ENCODE data around the gene CNTD1.

CNTD1 gene

DNA sequence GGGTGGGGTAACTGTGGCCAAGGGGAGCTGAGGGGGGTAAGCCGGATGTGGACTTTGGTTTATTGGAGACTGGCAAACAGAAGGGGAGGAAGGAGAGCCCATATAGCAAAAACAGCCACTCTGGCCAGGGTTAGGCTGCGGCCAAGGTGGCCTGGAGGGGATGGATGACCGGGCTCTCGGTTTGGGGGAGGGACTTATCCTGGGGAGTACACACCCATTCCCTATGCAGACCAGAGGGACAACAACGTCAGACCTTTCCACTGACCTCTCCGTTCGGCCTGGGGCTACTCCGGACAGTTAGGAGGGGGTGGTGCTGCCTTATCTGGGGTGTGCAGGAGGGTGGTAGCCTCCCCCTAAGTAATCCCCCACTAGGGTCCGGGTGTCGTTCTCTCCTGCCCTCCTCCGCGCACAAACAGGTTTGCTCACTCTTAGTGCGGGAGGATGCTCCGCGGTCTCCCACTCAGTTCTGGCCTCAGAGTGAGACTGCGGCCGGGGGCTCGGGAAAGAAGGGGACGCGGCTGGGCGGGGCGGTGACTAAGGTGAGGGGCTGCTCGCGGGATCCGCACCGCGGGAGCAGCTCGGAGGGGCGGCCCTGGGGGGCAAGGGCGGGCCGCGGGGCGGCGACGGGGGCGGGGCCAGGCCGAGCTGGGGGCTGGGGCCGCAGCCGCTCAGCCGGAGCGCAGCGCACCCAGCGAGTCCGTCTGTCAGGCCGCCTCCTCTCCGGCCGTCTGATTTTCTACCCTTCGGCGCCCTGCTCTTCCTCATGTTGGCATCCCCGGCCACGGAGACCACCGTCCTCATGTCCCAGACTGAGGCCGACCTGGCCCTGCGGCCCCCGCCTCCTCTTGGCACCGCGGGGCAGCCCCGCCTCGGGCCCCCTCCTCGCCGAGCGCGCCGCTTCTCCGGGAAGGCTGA lies 18.5 kb upstream of the CNTD1 start, which contains the start of gene WNK4:
Gene WNK4 (plus strand): TSS at position 675 of the 915 bp plus-strand sequence. CDS start 89 bp downstream, at position 764.
- no peak for DNase-seq

DNA sequence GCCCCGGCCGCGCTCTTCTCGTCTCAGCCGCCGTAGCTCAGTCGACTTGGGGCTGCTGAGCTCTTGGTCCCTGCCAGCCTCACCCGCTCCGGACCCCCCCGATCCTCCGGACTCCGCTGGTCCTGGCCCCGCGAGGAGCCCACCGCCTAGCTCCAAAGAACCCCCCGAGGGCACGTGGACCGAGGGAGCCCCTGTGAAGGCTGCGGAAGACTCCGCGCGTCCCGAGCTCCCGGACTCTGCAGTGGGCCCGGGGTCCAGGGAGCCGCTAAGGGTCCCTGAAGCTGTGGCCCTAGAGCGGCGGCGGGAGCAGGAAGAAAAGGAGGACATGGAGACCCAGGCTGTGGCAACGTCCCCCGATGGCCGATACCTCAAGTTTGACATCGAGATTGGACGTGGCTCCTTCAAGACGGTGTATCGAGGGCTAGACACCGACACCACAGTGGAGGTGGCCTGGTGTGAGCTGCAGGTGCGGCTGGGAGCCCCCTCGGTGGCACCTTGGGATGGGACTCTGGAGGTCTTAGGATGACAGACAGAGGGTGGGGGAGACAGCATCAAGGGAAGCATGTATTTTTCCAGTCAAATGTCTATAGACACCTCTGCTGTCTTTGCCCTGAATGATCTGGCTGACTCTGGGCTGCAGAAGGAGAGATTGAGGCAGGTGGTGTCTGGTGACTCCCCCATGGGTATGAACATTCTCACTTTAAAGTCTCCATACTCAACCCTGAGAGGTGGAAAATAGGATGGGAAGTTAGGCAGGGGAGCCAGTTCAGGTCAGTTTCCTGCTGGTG lies 17.6 kb upstream of the CNTD1 start:
- DNase-seq: no peak

DNA sequence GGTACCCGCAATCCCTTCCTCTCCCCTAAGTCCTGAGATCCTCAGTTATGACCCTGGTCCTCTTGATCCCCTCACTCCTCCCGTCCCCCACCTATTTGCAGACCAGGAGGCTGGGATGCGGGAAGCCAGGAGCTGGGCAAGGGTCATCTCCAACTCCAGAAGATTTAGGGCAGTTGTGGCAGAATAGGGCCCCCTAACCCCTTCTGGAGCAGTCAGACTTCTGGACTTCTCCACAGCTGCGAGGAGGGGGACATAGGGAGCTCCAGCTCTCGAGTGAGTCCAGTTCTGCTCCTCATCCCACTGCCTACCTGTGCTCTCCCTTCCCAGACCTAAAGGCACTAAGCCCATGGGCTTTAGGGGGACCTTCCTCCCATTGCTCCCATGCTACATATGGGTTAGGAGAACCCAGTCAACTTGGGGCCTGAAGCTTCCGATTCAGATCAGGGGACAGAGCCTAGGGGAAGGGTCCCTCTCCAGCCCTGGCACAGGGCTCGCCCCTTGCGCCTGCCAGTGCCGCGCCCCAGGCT lies 17.0 kb upstream of the CNTD1 start:
- DNase-seq: no peak

DNA sequence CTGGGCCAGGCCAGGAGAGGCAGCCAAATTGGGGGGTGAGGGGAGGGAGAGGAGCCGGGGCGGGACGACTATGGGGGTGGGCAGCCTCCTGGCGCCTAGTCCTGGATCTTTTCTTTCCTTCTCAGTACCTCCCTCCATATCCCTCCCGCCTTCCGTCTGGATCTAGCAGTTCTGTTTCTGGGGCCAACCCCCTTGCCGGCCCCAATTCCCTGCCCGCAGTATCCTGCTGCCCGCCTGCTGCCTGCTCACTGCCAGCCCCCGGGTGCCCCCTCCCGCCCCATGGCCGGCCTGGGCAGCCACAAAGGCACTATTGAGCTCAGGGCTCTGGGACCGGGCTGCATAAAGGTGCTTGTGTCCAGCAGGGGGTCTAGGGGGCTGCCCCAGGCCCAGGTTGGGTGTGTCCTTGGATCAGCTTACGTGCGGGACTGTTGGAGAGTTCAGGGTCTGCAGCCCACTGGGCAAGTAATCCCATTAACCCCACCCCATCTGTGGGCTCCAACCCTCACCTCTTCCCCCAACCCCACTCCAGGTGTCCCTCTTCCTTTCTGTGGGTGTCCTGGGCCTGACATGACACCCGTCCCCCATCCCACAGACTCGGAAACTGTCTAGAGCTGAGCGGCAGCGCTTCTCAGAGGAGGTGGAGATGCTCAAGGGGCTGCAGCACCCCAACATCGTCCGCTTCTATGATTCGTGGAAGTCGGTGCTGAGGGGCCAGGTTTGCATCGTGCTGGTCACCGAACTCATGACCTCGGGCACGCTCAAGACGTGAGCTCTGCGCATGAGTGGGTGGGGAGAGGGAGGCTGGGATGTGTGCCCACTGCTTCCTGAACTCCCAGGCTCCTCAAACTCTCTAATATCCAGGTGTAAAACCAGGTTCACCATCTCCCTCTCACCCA lies 16.2 kb upstream of the CNTD1 start:
- DNase-seq: no peak

DNA sequence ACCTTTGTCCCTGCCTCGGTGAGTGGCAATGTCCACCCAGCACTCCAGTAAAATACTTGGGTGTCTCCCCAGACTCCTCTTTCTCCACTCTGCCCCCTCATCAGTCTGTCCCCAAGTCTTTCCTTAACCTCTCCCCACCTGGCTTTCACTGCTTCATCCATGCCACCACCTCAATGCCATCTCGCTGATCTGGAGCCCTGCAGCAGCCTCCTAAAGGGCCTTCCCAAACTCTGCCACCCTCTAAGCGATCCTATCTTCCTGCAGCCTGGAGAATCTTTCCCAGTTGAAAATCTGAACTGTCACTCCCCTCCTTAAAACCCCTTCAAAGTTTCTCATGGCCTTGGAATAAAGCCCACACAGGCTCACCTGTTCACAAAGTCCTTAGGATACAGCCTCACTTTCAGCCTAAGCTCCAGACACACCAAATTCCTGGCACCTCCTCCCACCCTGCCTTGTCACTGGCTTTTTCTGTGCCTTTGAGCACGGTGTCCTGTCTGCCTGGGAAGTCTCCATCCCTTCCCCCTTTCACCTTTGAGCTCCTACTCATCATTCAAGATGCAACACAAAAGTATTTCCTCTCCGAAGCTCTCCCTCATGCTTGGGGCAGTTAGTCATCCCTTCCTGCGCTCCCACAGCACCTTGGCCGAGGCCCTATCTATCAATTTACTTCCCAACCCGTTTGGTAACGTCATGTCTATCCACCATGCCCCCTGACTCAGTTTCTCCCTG lies 15.4 kb upstream of the CNTD1 start:
- DNase-seq: no peak

DNA sequence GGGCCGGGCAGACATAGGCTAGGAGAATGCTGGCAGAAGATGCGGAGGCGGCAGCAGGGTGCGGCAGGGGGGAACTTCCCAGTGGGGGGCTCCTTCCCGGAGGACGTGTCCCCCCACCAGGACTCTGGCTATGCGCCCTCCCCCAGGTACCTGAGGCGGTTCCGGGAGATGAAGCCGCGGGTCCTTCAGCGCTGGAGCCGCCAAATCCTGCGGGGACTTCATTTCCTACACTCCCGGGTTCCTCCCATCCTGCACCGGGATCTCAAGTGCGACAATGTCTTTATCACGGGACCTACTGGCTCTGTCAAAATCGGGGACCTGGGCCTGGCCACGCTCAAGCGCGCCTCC lies 14.9 kb upstream of the CNTD1 start:
- no peak for DNase-seq

DNA sequence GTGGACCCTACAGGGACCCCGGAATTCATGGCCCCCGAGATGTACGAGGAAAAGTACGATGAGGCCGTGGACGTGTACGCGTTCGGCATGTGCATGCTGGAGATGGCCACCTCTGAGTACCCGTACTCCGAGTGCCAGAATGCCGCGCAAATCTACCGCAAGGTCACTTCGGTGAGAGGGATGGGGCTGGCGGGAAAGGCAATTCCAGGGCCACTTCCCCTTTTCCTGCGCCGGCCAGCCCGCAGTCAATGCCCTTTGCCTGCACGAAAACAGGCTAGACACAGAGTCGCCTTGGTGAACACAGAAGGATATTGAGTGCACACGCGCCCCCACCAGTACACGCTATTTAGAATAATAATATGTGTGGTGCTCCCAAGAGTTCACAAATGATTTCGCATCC lies 14.3 kb upstream of the CNTD1 start:
- no peak for DNase-seq

DNA sequence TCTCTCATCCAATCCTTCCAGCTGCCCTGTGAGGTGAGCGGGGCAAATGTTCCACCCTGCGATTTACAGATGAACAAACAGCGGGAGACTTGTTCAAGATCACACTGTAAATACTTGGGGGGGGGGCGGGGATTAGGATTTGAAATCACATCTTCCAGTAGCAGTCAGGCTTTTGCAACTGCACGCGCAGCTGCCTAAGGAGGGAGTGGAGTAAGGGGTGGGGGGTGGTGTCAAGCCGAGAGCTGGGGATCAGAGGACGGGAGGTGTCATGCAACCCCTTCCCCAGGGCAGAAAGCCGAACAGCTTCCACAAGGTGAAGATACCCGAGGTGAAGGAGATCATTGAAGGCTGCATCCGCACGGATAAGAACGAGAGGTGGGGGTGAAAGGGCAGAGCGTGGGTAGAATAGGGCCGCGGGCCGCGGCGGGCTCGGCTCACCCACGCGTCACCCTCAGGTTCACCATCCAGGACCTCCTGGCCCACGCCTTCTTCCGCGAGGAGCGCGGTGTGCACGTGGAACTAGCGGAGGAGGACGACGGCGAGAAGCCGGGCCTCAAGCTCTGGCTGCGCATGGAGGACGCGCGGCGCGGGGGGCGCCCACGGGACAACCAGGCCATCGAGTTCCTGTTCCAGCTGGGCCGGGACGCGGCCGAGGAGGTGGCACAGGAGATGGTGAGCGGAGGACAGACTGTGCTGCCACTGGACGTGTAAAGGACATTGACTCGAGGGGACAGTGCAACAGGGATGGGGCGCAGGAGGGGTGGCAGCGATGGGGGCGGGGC lies 13.7 kb upstream of the CNTD1 start:
- no peak for DNase-seq

DNA sequence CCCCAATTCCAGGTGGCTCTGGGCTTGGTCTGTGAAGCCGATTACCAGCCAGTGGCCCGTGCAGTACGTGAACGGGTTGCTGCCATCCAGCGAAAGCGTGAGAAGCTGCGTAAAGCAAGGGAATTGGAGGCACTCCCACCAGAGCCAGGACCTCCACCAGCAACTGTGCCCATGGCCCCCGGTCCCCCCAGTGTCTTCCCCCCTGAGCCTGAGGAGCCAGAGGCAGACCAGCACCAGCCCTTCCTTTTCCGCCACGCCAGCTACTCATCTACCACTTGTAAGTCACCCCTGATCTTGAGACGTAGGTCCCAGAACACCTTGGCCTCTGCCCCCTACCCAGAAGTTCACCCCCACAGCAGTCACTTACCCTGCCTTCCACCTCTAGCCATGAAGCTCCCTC lies 11.4 kb upstream of the CNTD1 start:
- DNase-seq: no peak

DNA sequence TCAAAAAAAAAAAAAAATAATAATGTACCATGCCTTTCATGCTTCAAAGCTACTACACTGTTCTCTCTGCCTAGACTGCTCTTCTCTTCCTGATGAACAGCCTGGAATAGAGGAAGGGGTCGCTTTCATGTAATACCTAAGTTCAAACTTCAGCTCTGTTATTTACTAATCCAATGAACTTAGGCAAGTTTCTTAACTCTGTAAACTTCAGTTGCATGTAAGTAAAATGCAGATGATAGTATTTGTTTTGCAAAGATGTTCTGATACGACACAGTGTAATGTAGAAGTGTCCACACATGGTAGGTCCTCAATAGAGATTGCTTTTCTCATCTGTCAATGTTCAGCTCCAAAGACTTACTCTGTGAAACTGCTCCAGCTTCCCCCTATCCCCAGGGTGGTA lies 6.7 kb upstream of the CNTD1 start:
- no peak for DNase-seq

DNA sequence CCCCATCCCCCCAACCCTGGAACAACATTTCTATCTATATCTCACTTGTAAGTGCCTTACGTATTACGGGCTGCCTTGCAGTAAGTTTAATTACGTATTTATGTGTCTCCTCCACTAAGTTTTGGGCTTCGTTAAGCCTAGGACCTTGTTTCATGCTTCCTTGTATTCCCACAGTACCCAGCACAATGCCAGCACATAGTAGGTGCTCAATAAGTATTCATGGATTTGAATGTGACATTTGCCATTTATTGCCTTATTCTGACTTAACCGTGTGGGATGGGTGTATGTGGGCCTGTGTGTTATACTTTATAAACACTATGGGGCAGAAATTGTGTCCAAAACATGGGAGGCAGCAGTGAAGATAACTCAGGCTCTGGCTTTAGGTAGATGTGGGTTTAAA lies 6.1 kb upstream of the CNTD1 start:
- no peak for DNase-seq

DNA sequence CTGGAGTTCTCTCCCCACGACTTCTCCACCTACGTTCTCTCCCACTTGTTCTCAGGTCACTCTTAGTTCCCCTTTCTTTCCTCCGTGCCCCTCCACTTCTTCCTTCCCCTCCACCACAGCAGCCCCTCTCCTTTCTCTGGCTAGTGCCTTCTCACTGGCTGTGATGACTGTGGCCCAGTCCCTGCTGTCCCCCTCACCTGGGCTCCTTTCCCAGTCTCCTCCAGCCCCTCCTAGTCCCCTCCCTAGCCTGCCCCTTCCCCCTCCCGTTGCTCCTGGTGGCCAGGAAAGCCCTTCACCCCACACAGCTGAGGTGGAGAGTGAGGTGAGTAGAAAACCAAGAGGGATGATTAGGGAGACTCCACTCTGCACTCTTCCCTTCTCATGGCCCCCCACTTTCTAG lies 3.6 kb upstream of the CNTD1 start:
- DNase-seq: no peak

DNA sequence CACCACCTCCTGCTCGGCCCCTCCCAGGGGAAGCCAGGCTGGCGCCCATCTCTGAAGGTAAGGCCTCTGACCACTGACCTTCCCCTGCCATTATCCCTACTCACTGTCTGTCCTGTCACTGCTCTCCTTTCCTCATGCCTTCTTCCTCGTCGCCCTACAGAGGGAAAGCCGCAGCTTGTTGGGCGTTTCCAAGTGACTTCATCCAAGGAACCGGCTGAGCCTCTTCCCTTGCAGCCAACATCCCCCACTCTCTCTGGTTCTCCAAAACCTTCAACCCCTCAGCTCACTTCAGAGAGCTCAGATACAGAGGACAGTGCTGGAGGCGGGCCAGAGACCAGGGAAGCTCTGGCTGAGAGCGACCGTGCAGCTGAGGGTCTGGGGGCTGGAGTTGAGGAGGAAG lies 3.2 kb upstream of the CNTD1 start:
- no peak for DNase-seq

DNA sequence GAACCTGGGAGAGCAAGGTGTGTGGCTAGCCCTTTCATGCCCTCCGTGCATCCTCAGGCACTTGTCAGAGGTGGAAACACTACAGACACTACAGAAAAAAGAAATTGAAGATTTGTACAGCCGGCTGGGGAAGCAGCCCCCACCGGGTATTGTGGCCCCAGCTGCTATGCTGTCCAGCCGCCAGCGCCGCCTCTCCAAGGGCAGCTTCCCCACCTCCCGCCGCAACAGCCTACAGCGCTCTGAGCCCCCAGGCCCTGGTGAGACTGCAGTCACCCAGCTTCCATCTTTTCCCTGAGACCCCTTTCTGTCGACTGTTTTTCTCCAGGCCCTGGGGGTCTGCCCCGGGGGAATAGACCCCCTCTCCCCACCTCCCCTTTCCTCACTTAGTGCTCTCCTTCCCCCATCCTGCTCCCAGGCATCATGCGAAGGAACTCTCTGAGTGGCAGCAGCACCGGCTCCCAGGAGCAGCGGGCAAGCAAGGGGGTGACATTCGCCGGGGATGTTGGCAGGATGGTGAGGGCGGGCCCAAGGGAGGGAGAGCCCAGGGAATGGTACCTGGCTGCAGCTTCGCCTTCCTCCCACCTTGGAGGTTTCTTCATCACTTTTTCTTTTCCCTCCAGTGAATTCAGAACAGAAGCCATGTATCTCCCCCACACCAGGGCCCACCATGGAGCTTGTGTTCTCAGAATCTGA lies 2.4 kb upstream of the CNTD1 start:
- no peak for DNase-seq

DNA sequence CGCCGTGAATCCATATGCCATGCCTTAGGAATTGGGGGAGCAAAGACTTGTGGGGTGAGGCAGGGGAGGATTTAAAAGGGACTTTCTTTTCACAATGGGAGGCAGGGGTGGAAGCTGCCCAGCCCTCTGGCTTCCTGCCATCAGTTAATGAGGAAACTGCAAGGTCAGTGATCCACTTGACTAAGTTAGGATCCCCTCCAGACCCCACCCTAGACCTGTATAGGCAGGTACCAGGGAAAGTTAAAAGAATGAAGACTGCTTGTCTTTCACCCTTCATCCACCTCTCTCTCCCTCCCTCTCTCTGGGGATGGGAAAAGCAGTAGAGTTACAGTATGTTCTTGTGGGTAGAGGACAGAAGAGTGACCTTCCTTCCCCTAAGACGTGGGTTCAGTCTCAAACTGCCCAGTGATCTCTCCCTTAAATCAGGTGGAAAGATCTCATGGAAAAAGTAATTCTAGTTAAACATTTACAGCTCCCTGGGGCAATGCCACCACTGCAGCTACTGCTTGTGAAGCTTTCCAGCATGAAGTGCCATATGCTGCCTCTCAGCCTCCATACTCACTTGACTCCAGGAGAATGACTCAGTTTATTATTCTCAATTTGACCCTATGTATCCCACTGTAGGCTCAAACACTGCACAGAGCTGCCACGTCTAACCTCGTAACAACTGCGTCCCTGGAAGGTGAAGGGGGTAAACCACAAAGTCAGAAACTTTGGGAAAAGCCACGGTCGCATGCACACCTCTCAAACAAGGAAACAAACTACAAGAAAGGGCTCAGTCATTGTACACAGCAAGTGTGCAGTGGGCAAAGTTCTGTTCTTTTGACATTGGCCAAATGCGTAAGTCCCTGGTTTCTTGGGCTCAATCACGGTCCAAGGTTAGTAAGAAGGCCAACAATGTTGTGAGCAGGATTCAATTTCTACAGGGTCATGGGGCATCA lies 1.3 kb upstream of the CNTD1 start:
- no peak for DNase-seq

DNA sequence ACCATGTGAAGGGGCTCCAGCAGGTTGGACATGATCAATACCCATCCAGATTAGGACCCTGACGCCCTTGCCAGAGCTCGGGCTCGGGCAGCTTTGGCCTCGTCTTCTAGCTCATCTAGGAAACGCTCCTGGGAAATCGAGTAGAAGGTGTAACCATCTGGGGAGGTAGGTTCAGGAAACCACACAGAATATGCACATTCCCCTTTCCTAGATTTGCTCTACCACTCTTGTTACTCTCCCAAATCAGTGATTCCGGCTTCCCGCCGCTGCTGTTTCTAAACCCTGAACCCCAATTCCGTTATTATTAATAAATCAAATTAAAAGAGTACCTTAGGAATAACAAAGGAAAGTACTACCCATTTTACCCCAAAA lies 664 bp upstream of the CNTD1 start:
- DNase-seq: no peak

DNA sequence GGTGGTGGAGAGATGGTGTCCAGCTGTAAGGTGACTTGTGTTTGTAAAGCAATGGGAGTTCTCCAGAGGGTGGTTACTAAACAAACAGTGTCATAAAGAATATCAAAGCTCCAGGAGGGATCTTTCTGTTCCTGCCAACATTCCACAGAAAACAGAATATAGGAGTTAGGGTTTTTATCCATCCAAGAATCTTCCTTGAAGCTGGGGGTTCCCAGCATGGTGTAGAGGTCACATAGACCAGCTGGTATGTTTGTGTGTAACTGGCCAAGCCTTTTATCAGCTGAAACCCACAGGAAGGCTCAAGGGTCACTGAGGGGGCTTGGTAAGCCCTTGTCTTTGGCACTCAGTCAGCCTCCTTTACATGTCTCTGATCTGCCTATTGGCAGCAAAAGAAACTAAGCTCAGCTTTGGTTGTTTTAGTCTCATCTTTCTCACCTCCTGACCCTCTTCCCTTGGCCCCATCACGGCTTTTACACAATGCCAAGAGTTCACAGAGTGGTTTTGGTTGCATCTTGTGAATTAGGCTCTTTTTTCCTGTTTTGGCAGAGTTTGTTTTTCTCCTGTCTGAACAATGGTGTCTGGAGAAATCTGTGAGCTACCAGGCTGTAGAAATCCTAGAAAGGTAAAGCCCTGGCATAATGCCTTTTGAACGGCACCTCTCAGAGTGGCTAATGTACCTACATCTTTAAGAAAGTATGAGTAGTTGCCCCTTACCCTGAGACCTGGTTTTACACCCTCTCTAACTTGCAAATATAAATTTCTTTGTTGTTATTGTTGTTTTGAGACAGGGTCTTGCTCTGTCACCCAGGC lies 4.6 kb downstream of the CNTD1 start:
- DNase-seq: no peak

DNA sequence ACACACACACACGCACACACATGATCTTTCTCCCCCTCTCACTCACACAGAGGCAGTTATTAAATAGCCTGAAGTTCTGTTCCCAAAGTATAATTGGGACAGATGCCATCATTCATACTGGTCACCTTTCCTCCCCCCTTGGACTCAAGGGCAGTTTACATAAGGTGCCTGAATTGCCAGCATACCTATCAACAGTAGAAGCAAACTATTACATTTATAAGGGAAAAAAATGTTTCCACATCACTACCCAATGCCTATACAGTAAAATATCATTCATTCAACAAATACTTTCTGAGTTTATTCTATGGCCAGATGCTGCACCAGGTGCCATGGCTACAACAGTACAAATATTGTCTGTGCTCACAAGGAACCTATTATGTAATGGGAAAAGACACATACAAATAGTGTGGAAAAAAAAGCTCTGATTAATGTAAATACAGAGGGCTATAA lies 6.3 kb downstream of the CNTD1 start:
- no peak for DNase-seq

DNA sequence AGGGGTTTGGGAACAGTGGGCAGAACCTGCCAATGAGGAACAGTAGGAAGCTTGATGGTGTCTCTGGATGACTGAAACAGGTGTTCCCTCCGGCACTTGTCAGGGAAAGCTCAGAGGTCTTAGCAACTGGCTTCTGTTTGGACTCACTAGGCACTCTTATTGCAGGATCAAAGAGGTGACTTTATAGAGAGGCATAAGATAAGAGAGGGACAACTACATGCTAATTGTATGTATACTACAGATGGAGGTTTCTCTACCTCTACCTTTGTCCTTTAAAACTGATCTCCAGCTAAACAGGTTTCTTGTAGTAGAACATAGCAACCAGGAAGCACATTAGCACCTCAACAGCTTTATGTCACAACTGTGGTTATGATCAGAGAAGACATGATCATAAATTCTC lies 7.6 kb downstream of the CNTD1 start:
- no peak for DNase-seq
